HG03097 (cell line): ENCODE data around the gene APOM.

Experiments used
- ATAC-seq: cut with Tn5 transposase; IDR thresholded peaks from one replicate; pipeline ENCODE4 v1.9.1; 2021; ENCODE audit not compliant: unreplicated experiment, low FRiP score

APOM gene

GRCh38 chr6:31654574-31655348 is 933 bp upstream of the APOM start:
- ATAC-seq = no peak

DNA sequence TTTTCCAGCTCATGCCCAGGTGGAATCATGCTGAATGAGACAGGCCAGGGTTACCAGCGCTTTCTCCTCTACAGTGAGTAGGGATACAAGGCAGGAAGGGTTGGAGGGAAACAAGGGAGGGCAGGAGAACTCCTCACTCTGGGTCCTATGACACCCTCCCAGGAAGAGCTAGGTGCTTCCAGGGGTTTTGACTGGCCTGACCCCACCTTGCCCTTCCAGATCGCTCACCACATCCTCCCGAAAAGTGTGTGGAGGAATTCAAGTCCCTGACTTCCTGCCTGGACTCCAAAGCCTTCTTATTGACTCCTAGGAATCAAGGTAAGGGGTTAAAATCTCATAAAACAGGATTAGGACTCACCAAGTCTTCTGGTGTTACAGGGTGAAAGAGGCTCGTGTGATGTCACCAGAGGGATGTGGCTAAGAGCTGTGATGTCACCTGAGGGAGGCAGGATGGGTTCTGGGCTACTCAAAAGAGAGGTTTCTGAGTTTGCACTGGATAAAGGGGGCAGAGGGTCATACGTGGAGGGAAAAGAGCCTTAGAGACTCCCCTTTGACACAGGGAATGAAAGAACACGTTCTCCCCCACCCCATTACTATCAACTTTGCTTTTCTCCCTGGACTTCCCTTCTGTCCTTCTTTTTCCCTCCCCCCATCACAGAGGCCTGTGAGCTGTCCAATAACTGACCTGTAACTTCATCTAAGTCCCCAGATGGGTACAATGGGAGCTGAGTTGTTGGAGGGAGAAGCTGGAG is 1.9 kb downstream of the APOM start:
- no peak for ATAC-seq

GRCh38 chr6:31658158-31658688 is 2.5 kb downstream of the APOM start:
- ATAC-seq = no peak

GRCh38 chr6:31658983-31659648 is 3.4 kb downstream of the APOM start:
- ATAC-seq = no peak

DNA sequence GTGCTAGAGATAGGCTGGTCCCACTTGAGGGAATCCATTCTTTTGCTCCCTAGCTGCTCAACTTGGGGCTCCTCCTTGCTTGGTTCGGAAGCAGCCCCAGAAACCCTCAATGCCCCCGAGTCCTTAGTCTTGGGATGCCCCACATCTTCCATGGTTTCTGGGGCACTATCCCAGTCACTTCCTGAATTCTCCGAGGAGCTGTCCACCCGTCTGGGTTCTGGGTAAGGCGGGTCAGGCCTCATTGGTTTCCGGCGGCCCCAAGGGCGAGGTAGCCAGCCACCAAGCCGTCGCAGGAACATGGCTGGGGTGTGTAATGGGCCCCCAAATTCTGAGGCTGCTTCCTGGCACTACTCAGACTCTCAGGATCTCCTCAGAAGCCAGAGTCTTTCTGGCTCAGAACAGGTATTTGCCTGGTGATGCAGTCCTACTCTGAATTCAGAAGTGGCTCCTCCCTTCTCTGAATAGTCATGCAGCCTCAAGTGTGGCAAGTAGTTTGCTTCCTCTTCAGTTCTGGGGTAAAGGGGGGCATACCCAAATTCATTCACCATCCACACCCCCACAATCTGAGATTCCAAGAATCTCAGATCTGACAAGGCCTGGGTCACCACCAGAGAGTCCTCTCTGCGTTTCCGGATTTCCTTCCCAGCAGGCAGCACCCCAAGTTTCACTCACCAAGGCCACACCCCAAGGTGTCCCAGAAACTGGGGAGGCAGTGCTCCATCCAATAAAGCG is 4.1 kb downstream of the APOM start:
- ATAC-seq = no peak

DNA sequence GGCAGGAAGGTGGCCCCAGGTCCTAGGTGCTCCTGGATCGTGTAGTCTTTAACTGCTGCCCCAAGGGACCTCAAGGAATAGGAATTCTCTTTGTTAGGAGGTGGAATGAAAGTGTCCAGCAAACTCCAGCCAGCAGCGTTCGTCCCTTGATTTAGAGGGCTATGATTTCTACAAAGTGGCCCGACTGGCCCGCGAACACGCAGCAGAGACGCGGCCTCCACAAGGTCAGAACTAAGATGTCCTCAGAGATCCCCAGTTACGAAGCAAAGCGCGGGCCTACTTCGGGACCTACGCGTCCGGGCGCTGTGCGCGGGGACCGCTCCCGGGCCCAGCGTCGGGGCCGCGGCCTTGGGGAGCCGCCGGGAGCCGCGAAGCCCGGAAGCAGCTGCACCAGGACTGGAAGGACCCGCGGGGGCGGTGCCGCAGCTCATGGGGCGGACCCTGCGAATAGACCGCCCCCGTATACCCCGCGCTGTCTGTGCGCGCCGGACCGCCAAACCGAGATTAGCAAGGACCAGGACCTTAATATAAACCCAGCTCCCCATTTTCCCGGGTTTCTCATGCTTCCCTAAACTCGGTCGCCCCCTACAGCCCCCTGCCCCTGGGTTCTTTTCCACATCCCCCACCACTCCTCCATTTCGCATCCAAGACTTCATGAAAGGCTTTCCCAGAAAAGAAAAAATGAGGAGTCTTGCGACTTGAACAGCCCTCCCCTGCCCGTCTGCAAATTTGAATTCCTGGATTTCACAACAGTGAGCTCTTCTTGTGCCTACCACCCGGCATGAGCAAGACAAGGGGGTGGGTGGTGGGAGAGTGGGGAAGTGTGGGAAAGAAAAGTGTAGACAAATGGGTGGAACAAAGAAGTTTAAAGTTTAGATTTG is 4.9 kb downstream of the APOM start, which contains the start of gene C6orf47:
Gene C6orf47, minus strand, starts transcription at position 398 of the 881 bp plus-strand sequence. CDS start 831 bp downstream, outside the sequence.
- peak; percentile 31 for ATAC-seq

DNA sequence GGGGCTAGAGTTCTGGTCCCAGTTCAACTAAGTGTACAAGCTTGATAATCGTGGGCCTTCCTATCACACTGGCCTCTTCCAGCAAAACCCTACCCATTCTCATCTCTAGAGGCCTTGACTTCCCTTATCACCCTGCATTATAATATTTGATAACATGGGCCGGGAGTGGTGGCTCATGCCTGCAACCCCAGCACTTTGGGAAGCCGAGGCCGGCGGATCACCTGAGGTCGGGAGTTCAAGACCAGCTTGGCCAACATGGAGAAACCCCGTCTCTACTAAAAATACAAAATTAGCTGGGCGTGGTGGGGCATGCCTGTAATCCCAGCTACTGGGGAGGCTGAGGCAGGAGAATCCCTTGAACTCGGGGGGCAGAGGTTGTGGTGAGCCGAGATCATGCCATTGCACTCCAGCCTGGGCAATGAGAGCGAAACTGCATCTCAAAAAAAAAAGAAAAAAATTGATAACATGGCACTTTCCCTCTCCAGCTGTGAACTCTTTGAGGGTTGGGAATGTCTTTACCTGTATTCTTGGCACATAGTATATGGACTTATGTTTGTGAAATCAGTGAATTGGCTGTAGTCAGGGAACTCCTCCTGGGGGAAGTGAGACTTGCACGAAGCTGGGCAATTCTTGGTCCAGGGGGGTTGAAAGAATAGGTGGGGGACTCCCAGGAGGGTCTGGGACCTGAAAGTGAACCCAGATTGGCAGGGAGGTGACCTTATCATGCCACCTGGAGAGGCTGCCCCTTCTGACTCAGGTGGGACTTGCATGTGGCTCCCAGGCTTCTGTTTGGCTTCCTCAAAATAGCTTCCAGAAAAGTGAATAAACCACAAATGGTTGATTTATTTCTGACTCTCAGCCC is 5.8 kb downstream of the APOM start:
- ATAC-seq = no peak

GRCh38 chr6:31662124-31662723 is 6.5 kb downstream of the APOM start:
- no peak for ATAC-seq

DNA sequence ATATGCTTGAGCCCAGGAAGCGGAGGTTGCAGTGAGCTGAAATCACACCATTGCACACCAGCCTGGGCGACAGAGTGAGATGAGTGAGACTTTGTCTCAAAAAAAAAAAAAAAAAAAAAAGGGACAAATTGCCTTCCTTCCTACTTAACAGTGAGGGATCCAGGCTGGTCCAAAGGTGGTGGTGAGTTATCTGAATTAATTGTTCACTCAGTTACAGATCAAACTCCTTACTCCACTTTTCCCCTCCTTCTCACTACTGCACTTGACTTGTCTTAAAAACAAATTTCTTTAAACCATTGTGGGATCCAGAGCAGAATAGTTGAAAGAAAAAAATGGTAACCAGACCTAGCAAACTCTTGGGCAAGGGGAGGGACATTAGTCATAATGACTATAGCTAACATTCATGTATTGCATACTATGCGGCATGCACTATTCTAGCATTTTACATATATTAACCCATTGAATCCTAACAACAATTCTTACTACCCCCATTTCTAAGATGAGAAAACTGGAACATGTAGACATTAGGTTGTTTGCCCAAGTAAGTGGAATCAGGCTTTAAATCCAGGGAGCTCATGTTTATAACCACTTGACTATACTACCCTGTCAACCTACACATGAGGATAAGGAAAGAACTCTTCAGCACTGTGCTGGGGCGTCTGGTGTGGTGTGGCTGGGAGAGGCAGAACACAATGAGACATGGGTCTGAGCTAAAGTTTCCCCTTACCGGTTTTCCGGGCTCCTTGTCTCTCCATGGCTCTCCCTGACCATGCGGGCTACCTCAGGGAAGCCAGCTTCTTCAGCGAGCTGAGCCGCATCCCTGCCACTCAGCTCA is 7.6 kb downstream of the APOM start:
- ATAC-seq = no peak

- no peak for ATAC-seq
Measured at GRCh38 chr6:31663961-31664789, 8.5 kb downstream of the APOM start.

DNA sequence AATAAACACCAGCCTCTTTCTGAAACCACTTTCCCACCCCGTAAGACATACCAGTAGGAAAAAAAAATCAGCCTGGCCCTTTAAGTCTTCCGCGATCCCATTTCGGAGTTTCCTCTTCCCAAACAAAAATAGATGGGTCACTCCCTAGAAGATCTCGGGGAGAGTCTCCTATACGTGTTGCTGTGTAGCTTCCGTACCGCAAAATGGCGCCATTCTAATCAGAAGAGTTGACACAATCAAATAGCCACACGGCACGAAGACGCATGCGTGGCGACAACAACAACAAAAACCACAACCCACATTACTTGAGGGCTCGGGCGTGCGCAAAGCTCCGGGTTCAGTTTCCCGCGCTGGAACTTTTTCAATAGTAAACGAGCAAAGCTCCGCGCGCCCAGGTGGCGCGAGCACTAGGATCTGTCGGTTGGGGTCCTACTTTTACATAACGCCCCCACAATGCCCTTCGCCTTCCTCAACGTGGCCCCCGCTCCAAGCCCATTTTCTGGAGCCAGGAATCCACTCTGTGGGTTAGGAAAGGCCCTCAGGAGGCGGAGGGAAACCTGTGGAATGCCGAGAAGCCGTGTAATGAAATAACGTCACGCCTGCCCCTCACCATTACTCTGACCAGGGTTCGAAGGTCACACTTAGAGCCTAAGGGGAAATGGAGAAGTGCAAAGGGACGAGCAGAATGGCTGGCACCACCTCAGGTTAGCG is 9.3 kb downstream of the APOM start, which contains the start of gene GPANK1:
Gene GPANK1, minus strand, starts transcription at position 208 of the 711 bp plus-strand sequence. CDS start 519 bp downstream, outside the sequence.
- no peak for ATAC-seq

DNA sequence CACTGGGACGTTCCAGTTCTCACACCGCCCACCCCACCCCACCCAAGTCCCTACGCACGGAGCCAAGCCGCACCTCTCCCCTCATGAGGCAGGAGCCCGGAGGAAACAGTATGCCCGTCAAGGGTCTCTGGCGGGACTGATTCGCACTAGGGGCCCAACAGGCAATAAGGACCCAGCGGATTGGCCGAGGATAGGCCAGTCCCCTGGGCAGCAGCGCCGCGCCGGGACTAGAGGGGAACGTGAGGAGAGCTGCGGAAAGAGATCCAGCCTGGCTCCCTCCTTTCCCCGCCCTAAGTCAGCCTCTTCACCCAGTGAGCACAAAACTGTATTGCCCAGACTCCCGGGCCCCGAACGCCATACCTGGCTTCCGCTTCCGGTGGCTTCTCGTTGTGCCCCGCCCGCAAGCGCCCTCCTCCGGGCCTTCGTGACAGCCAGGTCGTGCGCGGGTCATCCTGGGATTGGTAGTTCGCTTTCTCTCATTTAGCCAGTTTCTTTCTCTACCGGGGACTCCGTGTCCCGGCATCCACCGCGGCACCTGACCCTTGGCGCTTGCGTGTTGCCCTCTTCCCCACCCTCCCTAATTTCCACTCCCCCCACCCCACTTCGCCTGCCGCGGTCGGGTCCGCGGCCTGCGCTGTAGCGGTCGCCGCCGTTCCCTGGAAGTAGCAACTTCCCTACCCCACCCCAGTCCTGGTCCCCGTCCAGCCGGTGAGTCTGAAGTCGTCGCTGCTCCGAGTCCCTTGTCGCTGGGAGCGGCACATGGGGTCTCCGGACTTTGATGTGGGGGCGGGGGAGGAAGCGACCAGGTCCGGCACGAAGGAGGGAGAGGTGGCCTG is 10.0 kb downstream of the APOM start, which contains the start of gene CSNK2B:
Gene CSNK2B, plus strand, starts transcription at position 580 of the 836 bp plus-strand sequence. CDS start 752 bp downstream, outside the sequence.
- ATAC-seq = peak; percentile 72

DNA sequence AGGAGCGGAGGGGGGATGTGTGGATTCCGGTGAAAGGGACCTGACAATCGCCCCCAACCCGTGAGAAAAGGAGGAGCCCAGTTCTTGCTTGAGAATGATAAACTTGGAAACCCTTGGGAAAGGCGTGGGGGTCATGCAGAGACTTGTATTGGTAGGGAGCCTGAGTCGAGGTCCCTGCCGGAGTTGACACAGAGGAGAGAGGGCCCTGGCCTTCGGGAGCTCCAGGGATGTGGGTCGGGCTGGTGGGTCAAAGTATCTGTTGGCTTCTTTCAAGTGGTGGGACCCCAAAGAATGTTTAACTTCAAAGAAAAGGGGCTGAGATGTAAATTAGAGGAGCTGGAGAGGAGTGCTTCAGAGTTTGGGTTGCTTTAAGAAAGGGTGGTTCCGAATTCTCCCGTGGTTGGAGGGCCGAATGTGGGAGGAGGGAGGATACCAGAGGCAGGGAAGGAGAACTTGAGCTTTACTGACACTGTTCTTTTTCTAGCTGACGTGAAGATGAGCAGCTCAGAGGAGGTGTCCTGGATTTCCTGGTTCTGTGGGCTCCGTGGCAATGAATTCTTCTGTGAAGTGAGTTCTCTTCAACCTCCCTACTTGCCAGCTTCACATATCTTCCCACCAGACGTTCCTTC is 10.8 kb downstream of the APOM start:
- no peak for ATAC-seq

GRCh38 chr6:31669676-31670075 is 14.0 kb downstream of the APOM start, which contains the start of gene LY6G5B:
Gene LY6G5B, plus strand, starts transcription at chr6:31669976. Its CDS starts 975 bp downstream, at chr6:31670951.
- no peak for ATAC-seq
